GM12801 (cell line): Measurements from ENCODE around the gene STARD13.

ENCODE experiments used
- TF ChIP-seq, protein P1 (sequence below): IDR thresholded peaks from one replicate; pipeline ENCODE4 v1.5.1; 2011; ENCODE audit warnings: control low read depth; ENCODE audit not compliant: insufficient read length; ENCODE audit errors: extremely low read depth

The STARD13 gene

GRCh38 chr13:33259296-33259695 is 26.3 kb downstream of the STARD13 start:
- TF ChIP-seq, protein P1, sequence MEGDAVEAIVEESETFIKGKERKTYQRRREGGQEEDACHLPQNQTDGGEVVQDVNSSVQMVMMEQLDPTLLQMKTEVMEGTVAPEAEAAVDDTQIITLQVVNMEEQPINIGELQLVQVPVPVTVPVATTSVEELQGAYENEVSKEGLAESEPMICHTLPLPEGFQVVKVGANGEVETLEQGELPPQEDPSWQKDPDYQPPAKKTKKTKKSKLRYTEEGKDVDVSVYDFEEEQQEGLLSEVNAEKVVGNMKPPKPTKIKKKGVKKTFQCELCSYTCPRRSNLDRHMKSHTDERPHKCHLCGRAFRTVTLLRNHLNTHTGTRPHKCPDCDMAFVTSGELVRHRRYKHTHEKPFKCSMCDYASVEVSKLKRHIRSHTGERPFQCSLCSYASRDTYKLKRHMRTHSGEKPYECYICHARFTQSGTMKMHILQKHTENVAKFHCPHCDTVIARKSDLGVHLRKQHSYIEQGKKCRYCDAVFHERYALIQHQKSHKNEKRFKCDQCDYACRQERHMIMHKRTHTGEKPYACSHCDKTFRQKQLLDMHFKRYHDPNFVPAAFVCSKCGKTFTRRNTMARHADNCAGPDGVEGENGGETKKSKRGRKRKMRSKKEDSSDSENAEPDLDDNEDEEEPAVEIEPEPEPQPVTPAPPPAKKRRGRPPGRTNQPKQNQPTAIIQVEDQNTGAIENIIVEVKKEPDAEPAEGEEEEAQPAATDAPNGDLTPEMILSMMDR = no peak

GRCh38 chr13:33258808-33259193 is 26.8 kb downstream of the STARD13 start:
- TF ChIP-seq, protein P1 = no peak

DNA sequence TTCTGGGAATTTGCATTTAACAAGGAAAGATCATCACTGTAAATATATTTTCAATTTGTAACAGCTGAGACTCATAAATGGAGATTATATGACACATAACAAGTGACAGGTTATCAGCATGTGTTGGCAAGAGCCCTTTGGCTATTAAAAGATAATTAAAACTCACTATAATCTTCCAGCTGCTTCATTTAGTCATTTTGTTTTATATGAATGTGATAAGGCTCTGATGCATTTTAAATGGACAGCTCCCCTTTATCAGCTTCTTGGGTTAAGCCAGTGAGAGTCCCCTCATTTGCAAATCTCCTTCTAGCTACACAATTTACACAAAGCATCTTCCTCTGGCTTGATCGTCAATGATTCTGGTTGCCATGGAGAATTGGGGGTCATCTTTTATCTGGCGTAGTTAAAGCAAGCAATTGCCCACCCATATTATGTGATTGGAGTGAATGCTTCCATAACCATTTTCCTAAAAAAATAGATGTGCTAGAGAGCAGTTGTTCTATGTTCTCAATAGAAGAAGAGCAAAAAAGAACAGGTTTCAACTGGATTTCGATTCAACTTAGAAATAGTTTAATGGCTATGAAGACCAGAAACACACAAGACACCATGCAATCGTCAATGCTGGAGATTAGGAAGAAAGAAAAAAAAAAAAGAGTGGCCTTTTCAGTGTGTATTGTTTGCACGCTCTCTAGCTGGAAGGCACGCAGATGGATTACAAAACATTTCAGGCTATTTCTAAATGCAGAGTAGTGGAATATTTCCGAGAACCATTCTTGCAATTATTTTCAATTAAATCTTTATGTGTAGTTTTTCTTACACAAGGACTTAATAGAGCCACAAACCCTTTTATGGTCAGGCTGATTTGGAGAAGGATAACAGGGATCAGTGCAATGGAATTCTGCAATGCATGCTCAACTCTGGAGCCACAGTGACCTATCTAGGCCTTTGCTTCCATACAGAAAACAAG is 27.4 kb downstream of the STARD13 start:
- TF ChIP-seq, protein P1 = no peak

DNA sequence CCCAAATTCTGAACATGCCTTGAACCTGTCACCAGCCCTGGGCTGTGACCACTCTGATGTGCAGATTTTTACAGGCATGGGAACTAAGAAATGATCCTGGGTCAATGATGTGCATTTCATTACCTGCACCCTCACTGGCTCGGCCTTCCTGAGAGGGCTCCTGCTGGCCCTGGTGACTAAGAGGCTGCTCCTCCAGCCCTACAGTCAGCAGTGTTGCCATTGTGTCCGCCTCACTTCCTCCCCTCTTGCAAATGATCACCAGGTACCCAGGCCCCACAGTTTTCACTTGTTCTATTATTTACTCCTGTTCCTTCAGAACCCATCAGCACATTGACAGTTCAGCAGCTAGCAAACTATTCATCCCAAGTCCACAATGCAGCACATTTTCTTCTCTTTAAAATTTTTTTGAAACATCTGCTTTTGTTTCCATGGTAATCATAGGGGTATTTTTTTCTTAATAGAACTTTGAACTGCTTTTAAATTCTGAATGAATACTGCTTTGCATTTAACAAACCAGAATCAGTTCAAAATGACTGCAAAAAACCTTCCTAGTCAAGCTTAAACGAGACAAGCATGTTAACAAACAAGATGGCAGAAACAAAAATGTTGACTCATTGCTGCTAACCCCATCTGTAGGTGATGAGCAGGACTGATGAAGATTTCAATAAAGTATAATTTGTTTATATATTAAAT is 29.3 kb downstream of the STARD13 start:
- TF ChIP-seq, protein P1 = no peak

GRCh38 chr13:33252135-33252534 is 33.4 kb downstream of the STARD13 start:
- TF ChIP-seq, protein P1 = no peak

DNA sequence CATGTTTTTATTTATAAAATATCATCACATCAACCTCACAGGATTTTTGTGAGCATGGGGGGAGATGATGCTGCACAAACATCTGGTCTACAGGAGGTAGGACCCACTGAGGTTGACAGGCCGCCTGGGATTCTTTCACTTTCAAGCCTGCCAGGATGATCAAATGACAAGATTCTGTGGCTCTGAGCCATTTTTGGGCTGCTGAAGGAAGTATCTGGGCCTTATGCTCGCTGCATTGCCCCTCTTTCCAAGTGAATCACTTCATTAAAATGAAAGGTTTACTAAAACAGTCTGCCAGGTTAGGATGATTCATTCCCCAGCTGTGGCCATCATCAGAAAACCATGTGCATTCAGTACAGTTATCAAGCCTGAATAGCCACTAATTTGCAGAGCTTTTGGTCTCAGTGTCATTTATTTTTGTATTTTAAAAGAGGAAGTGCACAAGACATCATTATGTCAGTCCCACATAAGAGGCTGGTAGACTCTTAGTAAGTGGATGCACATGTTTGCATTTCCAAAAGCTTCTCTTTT is 34.4 kb downstream of the STARD13 start:
- TF ChIP-seq, protein P1 = no peak

DNA sequence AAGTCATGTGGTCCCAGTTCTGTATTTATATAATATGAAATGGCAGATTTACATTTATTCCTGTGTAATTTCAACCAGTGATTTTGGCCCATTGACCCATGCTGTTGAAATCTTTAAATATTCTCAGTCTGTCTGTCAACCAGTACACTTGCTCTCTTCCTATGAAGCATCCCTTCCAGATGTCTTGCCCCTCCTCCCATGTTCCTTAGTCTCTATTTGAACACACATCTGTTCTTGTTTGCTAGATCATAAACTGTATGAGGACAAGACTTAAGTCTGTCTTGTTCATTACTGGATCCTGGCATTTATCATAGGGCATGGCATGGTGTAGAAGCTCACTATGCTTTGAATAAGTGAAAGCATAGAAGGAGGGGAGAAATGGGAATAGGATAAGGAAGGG is 34.9 kb downstream of the STARD13 start:
- TF ChIP-seq, protein P1 = no peak
